ENCODE results near the gene ATP13A2.

ATP13A2 gene, protein sequence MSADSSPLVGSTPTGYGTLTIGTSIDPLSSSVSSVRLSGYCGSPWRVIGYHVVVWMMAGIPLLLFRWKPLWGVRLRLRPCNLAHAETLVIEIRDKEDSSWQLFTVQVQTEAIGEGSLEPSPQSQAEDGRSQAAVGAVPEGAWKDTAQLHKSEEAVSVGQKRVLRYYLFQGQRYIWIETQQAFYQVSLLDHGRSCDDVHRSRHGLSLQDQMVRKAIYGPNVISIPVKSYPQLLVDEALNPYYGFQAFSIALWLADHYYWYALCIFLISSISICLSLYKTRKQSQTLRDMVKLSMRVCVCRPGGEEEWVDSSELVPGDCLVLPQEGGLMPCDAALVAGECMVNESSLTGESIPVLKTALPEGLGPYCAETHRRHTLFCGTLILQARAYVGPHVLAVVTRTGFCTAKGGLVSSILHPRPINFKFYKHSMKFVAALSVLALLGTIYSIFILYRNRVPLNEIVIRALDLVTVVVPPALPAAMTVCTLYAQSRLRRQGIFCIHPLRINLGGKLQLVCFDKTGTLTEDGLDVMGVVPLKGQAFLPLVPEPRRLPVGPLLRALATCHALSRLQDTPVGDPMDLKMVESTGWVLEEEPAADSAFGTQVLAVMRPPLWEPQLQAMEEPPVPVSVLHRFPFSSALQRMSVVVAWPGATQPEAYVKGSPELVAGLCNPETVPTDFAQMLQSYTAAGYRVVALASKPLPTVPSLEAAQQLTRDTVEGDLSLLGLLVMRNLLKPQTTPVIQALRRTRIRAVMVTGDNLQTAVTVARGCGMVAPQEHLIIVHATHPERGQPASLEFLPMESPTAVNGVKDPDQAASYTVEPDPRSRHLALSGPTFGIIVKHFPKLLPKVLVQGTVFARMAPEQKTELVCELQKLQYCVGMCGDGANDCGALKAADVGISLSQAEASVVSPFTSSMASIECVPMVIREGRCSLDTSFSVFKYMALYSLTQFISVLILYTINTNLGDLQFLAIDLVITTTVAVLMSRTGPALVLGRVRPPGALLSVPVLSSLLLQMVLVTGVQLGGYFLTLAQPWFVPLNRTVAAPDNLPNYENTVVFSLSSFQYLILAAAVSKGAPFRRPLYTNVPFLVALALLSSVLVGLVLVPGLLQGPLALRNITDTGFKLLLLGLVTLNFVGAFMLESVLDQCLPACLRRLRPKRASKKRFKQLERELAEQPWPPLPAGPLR

DNA sequence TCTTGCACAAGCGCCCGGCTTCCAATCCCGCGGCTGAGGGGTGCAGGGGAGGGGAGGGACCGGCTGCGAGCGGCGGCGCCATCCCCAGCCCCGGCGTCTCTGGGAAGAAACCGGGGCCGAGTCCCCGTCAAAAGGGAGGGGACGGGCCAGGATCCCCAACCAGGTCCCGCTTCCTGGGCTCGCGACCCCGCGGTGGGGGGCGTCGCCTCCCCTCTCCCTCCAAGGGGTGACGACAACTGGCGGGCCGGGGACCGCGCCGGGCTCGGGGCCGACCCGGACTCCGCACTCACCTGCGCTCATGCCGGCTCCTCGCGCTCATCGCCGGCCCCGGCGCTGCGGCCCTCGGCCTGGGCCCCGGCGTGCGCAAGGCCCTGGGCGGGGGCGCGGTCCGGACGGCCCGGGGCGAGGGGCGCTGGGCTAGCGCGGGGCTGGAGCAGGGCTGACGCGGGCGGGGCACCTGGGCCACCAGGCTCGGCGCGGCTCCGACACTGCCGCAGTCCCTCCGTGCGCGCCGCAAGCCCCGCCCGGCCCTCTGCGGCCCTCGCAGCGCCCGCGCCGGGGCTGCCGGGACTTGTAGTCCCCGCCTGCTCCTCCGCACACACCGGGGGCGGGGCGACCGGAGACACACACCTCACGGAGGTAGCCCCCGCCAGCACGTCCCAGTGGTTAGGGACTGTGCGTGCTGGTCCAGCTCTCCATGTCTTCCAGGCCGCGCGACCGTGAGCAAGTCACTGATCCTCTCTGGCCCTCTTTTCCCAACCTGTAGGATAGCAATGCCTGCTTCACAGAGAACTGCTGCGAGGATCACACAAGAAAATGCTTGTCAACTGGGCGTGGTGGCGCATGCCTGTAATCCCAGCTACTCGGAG lies at the start of gene ATP13A2:
Gene ATP13A2 (minus strand): TSS at position 490 of the 869 bp plus-strand sequence. CDS start 190 bp downstream, at position 300.
- DNase-seq (ENCODE audit: low spot score), result peak; percentile 80

DNA sequence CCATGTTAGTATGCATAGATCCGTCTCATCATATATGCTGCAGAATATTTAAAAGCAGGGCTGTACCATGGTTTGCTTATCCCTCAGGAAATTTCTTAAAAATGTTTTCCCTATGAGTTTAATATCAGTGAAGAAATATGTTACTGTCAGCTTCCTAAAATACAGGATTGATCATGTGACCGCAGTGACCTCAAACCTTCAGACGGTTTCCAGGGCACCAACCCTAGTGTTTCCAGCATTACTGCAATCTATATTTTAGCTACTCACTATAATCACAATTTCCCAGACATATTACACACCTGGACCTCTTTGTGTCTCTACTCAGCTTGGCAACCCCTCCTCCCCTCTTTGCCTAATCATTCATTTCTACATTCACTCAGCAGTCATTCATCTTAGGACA lies 49.8 kb upstream of the ATP13A2 start:
- no peak for DNase-seq (ENCODE audit: low spot score)

DNA sequence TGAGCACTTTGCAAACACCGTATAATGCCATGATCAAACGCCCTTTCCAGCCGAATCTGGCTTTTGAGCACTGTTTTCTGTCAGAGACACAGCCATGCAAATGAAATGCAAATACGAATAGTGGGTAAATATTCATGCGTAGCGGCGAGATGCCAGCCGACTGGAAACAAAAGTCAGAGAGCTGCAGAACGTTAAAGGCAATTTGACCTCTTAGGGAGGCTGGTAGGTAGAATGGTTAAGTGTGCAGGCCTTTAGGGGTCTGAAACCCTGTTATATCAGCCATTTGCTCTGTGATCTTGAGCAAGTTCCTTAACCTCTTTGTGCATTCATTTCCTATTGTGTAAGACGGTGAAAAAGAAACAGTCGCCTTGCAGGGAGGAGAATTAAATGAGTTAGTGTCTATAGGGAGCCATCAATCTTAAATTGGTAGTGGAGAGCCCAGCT lies 48.6 kb upstream of the ATP13A2 start:
- DNase-seq (ENCODE audit: low spot score), result no peak

DNA sequence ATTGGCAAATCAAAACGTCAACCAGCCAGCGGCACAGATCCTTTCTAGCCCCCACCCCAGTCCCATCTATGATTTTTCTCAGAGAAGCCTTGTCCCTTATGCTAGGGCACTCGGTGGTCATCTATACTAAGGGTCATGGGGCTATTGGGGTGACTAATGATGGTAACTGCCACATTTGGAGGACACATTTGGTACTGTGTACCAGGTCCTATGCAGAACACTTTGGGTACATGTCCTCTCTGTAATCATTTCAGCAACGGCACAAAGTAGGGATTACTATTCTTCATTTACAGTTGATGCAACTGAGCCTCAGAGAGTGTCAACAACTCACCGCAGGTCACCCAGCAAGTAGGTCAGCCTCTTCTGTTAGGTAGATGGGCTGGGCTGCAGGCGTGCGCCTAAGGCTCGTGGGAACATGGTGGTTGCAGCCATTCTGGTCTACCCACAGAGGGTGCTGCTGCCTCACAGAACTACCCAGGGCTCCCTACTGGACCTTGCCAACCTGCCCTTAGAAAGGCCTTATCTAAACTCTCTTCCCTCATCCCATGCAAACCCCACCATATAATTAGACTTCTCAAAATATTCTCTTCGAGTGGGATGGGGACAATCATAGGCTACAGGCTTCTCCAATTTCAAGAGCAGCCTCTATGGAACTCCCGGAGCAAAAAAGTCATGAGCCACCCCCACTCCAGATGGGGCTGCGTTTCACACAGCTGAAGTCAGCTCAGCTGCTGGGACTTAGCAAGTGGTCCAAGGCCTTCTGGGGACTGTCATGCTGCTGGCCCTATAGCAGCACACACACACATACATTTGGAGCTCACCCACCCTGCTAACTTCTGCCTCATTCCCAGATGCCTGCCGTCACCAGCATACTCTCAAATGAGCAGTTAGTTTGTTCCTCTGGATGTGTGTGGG lies 47.9 kb upstream of the ATP13A2 start:
- peak; percentile 89 for DNase-seq (ENCODE audit: low spot score)

DNA sequence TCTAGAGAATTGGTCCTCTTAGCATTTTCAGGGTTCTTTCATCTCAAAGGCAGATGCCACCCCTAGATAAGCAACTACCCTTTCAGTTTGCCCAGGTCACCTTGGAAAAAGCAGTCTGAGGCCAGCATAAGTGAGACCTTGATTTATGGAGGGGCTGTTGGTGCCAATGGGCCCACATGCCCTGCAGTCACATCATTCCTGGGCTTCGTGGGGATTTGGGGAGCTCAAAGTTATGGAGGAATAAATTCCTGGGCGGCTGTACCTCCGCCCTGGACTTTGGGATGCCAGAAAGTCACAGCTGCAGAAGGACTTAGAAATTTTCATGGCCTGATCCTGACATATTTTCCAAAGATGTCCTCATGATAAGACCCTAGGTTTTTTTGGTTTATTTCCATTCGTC lies 44.8 kb upstream of the ATP13A2 start:
- DNase-seq (ENCODE audit: low spot score), result no peak

DNA sequence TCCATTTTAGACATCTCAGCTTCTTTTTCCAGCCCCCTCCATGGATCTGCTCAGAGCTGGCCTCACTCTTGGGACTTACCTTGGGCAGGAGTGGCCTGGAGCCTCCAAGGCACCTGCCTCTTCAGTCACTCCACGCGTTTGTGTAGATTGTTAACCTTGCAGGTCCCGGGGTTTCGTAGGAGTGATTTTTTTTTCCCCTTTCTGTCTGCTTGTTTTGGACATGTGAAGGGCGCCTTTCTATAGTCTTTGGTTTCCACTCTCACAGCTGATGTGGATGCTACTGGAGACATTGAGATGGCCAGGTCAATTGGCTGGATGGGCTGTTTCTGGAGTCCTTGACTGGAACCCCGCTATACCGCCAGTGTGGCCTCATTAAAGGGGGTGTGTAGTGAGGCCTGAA lies 44.1 kb upstream of the ATP13A2 start:
- no peak for DNase-seq (ENCODE audit: low spot score)

DNA sequence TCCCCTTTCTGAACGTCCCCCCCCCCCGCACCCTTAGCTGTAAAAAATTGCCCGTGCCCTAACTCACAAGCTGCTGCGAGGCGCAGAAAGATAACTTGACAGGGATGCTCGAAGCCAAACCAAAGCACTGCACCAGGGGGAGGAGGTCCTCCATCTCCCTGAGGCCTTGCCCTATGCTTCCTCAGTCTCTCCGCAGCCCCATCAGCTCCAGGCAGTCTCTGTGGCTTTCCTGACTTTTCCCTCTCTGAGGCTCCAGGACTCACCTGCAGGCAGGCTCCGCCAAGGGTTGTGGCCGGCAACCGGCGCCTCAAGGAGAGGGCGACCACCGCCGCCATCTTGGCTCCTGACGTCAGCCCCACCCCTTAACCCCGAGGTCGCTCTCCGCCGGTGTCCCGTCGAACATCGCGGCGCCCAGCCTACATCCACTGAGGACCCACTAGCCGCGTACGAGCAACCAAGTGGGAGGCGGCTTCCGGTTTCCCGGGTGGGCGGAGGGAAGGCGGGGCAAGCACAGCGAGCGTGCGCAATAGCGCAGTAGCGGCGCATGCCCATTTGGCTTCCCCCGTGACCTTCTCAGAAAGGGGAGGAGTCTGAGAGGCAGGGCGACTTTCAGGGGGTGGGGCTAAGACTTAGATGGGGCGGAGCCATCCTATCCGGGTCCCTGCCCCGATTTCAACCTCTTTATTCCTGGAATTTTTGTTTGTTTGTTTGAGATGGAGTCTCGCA lies 42.1 kb upstream of the ATP13A2 start, which contains the start of gene SDHB:
Gene SDHB (minus strand): TSS at position 348 of the 726 bp plus-strand sequence. CDS start 13 bp downstream, at position 335.
- DNase-seq (ENCODE audit: low spot score), result peak; percentile 98

DNA sequence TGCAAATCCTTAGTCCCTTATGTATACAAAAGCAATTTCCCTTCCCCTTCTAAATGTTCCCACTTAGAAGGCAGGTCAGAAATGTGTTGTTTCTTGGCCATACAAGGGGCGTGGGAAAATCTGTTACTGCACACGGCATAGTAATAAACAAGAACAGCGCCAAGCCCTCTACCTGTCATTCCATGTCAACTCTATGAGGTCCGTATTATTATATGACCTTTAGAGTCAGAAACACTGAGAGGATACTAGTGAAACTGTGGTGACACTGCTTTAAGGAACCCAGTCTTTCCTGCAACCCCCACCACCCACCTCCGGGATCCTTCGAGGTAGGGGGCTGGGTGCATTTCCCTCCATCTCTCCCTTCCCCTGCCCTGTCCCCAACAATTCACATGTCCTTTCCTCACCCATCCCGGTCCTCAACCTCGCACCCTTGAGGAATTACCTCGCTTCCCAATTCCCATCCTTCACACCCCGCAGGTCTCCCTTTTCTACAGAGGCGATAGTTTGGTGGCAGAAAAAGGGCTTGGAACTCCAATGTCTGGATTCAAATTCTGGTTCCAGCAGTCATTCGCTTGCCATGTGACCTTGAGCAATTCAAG lies 41.5 kb upstream of the ATP13A2 start:
- no peak for DNase-seq (ENCODE audit: low spot score)

DNA sequence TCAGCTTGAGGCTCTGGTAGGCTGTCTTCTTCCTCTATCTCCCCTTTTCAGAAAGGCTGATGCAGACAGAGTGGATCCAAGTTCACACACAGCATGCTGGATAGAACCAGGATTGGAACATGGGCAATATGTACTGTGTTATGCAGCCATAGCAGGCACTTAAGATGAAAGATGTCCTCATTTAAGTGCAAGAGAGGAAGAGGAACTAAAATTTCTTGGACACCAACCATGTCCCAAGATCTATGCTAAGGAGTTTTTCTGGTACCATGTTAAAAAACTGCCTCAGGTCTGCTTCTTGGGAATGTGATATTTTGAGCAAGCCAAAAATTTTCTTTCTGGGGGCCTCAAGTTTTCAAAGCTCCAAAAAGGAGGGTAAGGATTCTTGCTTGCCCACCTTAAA lies 40.9 kb upstream of the ATP13A2 start:
- no peak for DNase-seq (ENCODE audit: low spot score)

DNA sequence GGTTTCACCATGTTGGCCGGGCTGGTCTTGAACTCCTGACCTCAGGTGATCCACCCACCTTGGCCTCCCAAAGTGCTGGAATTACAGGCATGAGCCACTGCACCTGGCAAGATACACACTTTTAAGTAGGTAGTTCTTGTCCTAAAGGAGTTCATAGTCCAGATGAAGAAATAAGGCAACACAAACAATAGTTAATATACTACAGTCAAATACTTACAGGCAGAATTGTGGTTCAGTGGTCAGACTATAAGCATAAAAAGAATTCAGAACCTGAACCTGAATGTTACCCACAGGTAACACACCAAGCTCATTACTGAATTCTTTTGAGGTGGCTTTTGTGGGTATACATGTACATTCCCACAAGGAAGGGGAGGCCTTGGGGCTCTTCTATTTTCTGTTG lies 40.3 kb upstream of the ATP13A2 start:
- DNase-seq (ENCODE audit: low spot score), result no peak

DNA sequence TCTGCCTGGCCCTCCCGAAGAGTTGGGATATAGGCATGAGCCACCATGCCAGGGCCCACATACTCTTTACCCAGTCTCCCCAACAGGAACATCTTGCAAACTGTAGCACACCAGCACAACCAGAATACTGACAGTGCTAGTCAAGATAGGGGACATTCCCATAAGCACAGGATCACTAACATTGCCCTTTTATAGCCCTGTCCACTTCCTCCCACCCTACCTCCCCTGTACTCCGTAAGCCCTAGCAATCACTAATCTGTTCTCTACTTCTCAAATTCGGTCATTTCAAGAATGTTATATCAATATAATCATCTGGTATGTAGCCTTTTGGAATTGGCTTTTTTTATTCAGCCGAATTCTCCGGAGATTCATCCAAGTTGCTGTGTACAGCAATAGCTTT lies 36.2 kb upstream of the ATP13A2 start:
- no peak for DNase-seq (ENCODE audit: low spot score)

DNA sequence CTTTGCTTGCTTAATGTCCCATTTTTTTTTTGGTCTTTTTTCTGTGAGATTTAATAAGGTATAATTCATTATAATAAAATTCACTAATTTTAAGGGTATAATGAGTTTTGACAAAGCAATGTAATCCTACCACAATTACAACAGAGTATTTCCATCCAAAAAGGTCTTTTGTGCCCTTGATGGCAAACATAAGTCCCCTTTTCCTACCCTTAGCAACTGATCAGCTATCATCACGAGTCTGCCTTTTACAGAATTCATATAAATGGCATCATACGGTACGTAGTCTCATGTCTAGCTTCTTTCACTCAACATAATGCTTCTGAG lies 34.6 kb upstream of the ATP13A2 start:
- no peak for DNase-seq (ENCODE audit: low spot score)

DNA sequence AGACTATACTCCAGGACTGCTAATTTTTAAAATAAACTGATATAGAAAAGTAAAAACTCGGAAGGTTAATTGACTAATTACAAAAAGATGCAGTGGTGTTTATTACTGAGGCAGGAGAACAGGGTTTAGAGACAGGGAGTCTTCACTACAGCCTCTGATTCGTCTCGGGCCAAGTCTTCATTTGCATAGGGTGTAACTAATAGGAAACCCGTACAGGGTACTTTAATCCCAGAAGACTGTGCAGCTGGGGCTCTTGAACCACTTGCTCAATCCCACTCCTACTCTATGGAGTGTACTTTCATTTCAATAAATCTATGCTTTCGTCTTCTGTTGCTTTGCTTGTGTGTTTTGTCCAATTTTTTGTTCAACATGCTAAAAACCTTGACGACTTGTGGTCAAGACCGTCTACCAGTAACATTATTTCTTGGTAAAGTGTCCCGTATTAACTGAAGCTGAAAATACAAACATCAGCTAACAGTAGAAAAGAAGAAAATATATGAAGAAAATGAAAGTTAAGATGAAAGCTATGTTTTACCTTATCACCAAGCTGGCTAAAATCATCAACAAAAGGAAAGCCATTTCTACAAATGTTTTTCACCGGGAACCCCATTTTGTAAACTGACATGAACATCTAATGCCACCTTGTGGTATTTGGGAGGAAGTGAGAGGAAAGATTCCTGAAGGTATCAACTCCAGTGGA lies 34.1 kb upstream of the ATP13A2 start:
- peak; percentile 77 for DNase-seq (ENCODE audit: low spot score)

DNA sequence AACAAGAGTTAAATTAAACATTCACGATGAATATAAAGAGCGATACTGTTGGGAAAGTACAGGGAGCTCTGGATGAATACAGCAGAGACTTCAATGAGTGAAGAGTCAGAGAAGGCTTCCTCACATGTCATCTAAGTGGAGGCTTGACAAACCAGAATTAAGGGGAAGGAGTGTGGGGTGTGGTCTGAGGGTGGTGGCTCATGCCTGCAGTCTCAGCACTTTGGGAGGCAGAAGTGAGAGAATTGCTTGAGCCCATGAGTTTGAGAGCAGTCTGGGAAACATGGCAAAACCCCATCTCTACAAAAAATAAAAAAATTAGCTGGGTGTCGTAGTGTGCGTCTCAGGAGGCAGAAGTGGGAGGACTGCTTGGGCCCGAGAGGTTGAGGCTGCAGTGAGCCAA lies 33.4 kb upstream of the ATP13A2 start:
- DNase-seq (ENCODE audit: low spot score), result peak; percentile 68

DNA sequence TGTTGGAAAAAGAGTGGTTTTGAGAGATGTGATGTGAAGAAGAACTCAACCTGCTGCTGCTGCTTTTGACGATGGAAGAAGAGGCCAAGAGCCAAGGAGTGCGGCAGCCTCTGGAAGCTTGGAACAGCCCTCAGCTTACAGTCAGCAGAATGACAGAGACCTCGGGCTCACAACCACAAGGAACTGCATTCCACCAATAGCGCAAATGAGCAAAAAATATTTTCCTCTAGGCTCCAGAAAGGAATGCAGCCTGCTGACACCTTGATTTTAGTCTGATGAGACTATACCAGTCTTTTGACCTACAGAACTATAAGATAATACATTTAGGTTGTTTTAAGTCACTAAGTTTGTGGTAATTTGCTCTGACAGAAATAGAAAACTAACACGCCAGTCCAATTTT lies 31.9 kb upstream of the ATP13A2 start:
- no peak for DNase-seq (ENCODE audit: low spot score)

DNA sequence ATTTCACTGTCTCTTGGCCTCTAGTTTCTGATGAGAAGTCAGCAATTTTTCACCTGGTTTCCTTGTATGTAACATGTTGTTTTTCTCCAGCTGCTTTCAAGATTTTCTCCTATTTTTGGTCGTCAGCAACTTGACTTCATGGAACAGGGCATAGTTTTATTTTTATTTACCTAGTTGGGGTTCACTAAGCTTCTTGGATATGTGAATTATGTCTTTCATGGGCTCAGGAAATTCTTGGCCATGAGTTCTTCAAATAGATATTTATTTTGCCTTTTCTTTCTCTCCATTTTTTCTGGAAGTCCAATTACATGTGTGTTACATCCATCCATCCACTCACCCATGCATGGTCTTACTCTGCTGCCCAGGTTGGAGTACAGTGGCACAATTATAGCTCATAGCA lies 28.4 kb upstream of the ATP13A2 start:
- DNase-seq (ENCODE audit: low spot score), result no peak

DNA sequence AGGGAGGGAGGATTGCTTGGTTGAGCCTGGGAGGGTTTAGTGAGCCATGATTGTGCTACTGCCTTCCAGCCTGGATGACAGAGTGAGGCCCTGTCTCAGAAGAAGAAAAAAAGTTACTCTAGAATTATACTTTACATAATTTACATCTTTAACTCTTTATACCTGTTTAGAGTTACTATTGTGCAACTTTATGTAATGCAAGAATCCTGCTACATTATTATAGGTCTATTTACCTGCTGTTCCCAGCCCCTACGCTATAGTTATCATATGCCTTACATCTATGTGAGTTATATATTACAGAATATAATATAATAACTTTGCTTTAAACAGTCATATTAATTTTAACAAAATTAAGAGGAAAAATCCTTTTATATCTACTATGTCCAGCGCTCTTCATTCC lies 27.8 kb upstream of the ATP13A2 start:
- DNase-seq (ENCODE audit: low spot score), result no peak

DNA sequence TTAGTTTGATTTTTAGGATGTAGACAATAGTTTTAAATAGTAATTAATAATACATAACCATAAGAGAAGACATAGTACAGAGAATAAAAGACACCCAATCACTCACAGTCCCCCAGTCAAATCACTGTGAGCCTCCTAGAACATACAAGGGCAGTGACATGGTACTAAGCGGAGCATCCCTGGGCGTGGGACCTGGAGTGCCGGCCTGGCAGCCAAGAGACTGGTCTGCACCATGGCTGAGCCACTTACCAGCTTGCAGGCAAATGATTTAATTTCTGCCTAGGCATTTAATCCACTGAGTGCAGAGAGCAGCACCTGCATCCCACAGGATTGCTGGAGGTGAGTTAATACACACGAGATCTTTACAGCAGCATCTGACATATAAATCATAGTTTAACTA lies 21.8 kb upstream of the ATP13A2 start:
- DNase-seq (ENCODE audit: low spot score), result no peak

DNA sequence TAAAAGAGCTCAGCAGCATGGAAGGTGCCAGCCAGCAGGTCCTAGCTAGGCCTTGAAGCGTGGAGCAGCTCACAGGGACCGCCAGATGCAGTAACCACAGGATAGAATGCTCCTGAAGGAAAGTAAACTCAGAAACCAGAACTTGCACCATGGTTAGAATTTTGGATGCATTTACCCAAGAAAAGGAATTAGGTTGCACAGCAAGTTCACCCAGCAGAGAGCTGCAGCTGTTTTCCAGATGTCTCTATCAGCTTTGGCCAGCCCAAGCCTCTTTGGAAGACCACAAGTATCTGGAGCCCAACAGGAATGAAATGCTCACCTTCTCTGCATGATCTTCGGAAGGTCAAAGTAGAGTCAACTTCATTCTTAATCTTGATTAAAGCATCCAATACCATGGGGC lies 21.0 kb upstream of the ATP13A2 start:
- DNase-seq (ENCODE audit: low spot score), result no peak
